ENCODE data around the gene RPTOR. TPM values are rescaled to one million over a fixed set of nuclear protein-coding genes. Genes with fewer than 3 reads are reported as not detected.

The RPTOR gene
- total and polyA plus RNA-seq, 2 donors (not counting 1 experiment from before 2014, with no cell fraction given), result 6.7 to 22.8 TPM

- Histone ChIP-seq H3K9ac (ENCODE audit: insufficient read depth, low read length) (no peak overlapping the region), H3K27me3 (ENCODE audit: control insufficient read depth, insufficient read depth, low read length) (no peaks in the 10 kb centered on the region), H2AFZ (ENCODE audit: low read length) (no peak overlapping the region), H3K9me3 (ENCODE audit: control insufficient read depth, insufficient read depth, low read depth, low read length) (no peaks in the 10 kb centered on the region), H3K4me3 (replicated peaks in 1 of 4; ENCODE audit: control extremely low read depth in 1 of 4, insufficient read depth in 1 of 4, low read depth in 3 of 4, low read length in 4 of 4) (no peak overlapping the region), H3K27ac (ENCODE audit: insufficient read depth, low read length) (no peak overlapping the region), H3K4me2 (ENCODE audit: extremely low read depth, insufficient read depth, low read length) (no peak overlapping the region), H3K79me2 (ENCODE audit: control insufficient read depth, insufficient read depth, low read length) (no peaks in the 10 kb centered on the region), H3K4me1 (ENCODE audit: control insufficient read depth, extremely low read depth, insufficient read depth, low read length) (no peaks in the 10 kb centered on the region), H3K36me3 (ENCODE audit: control insufficient read depth, insufficient read depth, low read length) (no peaks in the 10 kb centered on the region), H4K20me1 (ENCODE audit: control insufficient read depth, extremely low read depth, insufficient read depth, low read length) (no peaks in the 10 kb centered on the region)
- no peak for DNase-seq (ENCODE audit: low read depth in 2 of 2)
- TF ChIP-seq CTCF (conservative IDR thresholded peaks at IDR 0.05 in 1 of 2, IDR thresholded peaks at IDR 0.05 in 1 of 2; ENCODE audit: low read depth in 1 of 2, low read length in 2 of 2), result no peak
- TF ChIP-seq EZH2 (IDR thresholded peaks at IDR 0.05; ENCODE audit: low read length, missing control alignments), result no peak
Observed at GRCh38 chr17:80738020-80738808, 193.6 kb downstream of the RPTOR start.

GRCh38 chr17:80738987-80739730 is 194.5 kb downstream of the RPTOR start:
- H3K9me3 ChIP-seq (ENCODE audit: control insufficient read depth, insufficient read depth, low read depth, low read length), result no peaks in the 10 kb centered on the region
- no peak for TF ChIP-seq EZH2 (IDR thresholded peaks at IDR 0.05; ENCODE audit: low read length, missing control alignments)
- TF ChIP-seq CTCF (conservative IDR thresholded peaks at IDR 0.05 in 1 of 2, IDR thresholded peaks at IDR 0.05 in 1 of 2; ENCODE audit: low read depth in 1 of 2, low read length in 2 of 2), result no peak
- no peaks in the 10 kb centered on the region for H3K4me1 ChIP-seq (ENCODE audit: control insufficient read depth, extremely low read depth, insufficient read depth, low read length)
- H3K79me2 ChIP-seq (ENCODE audit: control insufficient read depth, insufficient read depth, low read length), result no peaks in the 10 kb centered on the region
- no peak overlapping the region for H3K27ac ChIP-seq (ENCODE audit: insufficient read depth, low read length)
- no peaks in the 10 kb centered on the region for H4K20me1 ChIP-seq (ENCODE audit: control insufficient read depth, extremely low read depth, insufficient read depth, low read length)
- no peak for DNase-seq (ENCODE audit: low read depth in 2 of 2)
- no peak overlapping the region for H3K9ac ChIP-seq (ENCODE audit: insufficient read depth, low read length)
- no peak overlapping the region for H3K4me2 ChIP-seq (ENCODE audit: extremely low read depth, insufficient read depth, low read length)
- no peaks in the 10 kb centered on the region for H3K27me3 ChIP-seq (ENCODE audit: control insufficient read depth, insufficient read depth, low read length)
- no peaks in the 10 kb centered on the region for H3K36me3 ChIP-seq (ENCODE audit: control insufficient read depth, insufficient read depth, low read length)
- no peak overlapping the region for H2AFZ ChIP-seq (ENCODE audit: low read length)
- H3K4me3 ChIP-seq (replicated peaks in 1 of 4; ENCODE audit: control extremely low read depth in 1 of 4, insufficient read depth in 1 of 4, low read depth in 3 of 4, low read length in 4 of 4), result no peak overlapping the region

DNA sequence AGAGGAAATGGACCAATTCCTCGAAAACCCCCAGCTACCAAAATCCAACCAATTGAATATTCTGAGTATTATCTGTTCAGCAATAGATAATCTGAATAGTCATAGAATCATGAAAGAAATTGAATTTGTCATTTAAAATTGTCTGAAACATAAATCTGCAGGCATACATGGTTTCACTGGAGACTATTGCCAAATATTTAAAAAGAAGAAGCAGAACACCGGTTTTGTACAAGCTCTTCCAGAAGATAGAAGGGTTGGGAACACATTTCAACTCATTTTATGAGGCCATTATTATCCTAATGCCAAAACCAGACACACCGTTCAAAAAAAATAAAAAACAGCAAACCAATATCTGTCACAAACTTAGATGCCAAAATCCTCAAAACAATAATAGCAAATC is 195.5 kb downstream of the RPTOR start:
- no peak overlapping the region for H2AFZ ChIP-seq (ENCODE audit: low read length)
- DNase-seq (ENCODE audit: low read depth in 2 of 2), result no peak
- H3K4me1 ChIP-seq (ENCODE audit: control insufficient read depth, extremely low read depth, insufficient read depth, low read length), result no peaks in the 10 kb centered on the region
- no peaks in the 10 kb centered on the region for H3K9me3 ChIP-seq (ENCODE audit: control insufficient read depth, insufficient read depth, low read depth, low read length)
- no peaks in the 10 kb centered on the region for H3K79me2 ChIP-seq (ENCODE audit: control insufficient read depth, insufficient read depth, low read length)
- no peaks in the 10 kb centered on the region for H3K27me3 ChIP-seq (ENCODE audit: control insufficient read depth, insufficient read depth, low read length)
- no peak overlapping the region for H3K27ac ChIP-seq (ENCODE audit: insufficient read depth, low read length)
- H3K4me2 ChIP-seq (ENCODE audit: extremely low read depth, insufficient read depth, low read length), result no peak overlapping the region
- TF ChIP-seq EZH2 (IDR thresholded peaks at IDR 0.05; ENCODE audit: low read length, missing control alignments), result no peak
- H3K36me3 ChIP-seq (ENCODE audit: control insufficient read depth, insufficient read depth, low read length), result no peaks in the 10 kb centered on the region
- no peak overlapping the region for H3K4me3 ChIP-seq (replicated peaks in 1 of 4; ENCODE audit: control extremely low read depth in 1 of 4, insufficient read depth in 1 of 4, low read depth in 3 of 4, low read length in 4 of 4)
- H3K9ac ChIP-seq (ENCODE audit: insufficient read depth, low read length), result no peak overlapping the region
- no peaks in the 10 kb centered on the region for H4K20me1 ChIP-seq (ENCODE audit: control insufficient read depth, extremely low read depth, insufficient read depth, low read length)
